Neural cell (in vitro differentiated cells): ENCODE measurements around the gene EFR3B. TPM values are rescaled to one million over a fixed set of nuclear protein-coding genes. Genes with fewer than 3 reads are reported as not detected.

ENCODE experiments used
- H2AFZ ChIP-seq: fragments of 200-600, 300-800 bp; sonication (generic), shearing (Covaris generic); 2 replicates; pipeline ENCODE4 v1.6.0; 2014; ENCODE audit warnings: low read depth, mild to moderate bottlenecking, antibody characterized with exemption, low read length, moderate library complexity
- H3F3A ChIP-seq: fragments of 200-600 bp; shearing (Covaris generic); 2 replicates; pipeline ENCODE4 v1.6.1; 2016; ENCODE audit warnings: mild to moderate bottlenecking, moderate library complexity, mixed read lengths, antibody characterized with exemption, low read length; ENCODE audit not compliant: insufficient read depth, poor library complexity, severe bottlenecking
- H3K27ac ChIP-seq: fragments of 200-600, 300-800 bp; sonication (generic), shearing (Covaris generic); 2 replicates; pipeline ENCODE4 v1.5.1; 2014; ENCODE audit warnings: mild to moderate bottlenecking, low read length, moderate library complexity
- H3K27me3 ChIP-seq: fragments of 300-800, 200-600 bp; sonication (generic), shearing (Covaris generic); 2 replicates; pipeline ENCODE4 v1.6.0; 2014; ENCODE audit warnings: mild to moderate bottlenecking, low read depth, low read length, moderate library complexity; ENCODE audit not compliant: insufficient read depth
- H3K36me3 ChIP-seq: fragments of 300-800, 200-600 bp; sonication (generic), shearing (Covaris generic); 2 replicates; pipeline ENCODE4 v1.5.1; 2014; ENCODE audit warnings: mild to moderate bottlenecking, antibody characterized with exemption, low read length, moderate library complexity; ENCODE audit not compliant: insufficient read depth
- H3K4me2 ChIP-seq: fragments of 300-800, 200-600 bp; sonication (generic), shearing (Covaris generic); 2 replicates; pipeline ENCODE4 v1.6.0; 2014; ENCODE audit warnings: mild to moderate bottlenecking, low read length
- H3K4me3 ChIP-seq: fragments of 300-800, 200-600 bp; sonication (generic), shearing (Covaris generic); 2 replicates; pipeline ENCODE4 v1.5.1; 2014; ENCODE audit warnings: mild to moderate bottlenecking, low read length, moderate library complexity
- H3K79me2 ChIP-seq: fragments of 200-600 bp; shearing (Covaris generic); replicated peaks from 2 replicates; pipeline ENCODE4 v1.6.0; 2014; ENCODE audit warnings: mild to moderate bottlenecking, low read length, moderate library complexity; ENCODE audit not compliant: insufficient read depth
- H3K9ac ChIP-seq: fragments of 300-800, 200-600 bp; sonication (generic), shearing (Covaris generic); 2 replicates; pipeline ENCODE4 v1.6.1; 2016; ENCODE audit warnings: mild to moderate bottlenecking, low read length, mixed read lengths
- H3K9me2 ChIP-seq: fragments of 200-600 bp; shearing (Covaris generic); 2 replicates; pipeline ENCODE4 v1.6.1; 2016; ENCODE audit warnings: mild to moderate bottlenecking, low read length, mixed read lengths; ENCODE audit not compliant: insufficient read depth
- H3K9me3 ChIP-seq: fragments of 200-600, 300-800 bp; sonication (generic), shearing (Covaris generic); 2 replicates; pipeline ENCODE4 v1.6.1; 2016; ENCODE audit warnings: mild to moderate bottlenecking, mixed run types, low read length, moderate library complexity, mixed read lengths
- H4K20me1 ChIP-seq: fragments of 200-600 bp; shearing (Covaris generic); 2 replicates; pipeline ENCODE4 v1.6.1; 2016; ENCODE audit warnings: mild to moderate bottlenecking, mixed run types; ENCODE audit not compliant: insufficient read depth
- EP300 ChIP-seq: fragments of 450-650 bp; conservative IDR thresholded peaks from 2 replicates; pipeline ENCODE4 v1.6.1; 2014; ENCODE audit warnings: antibody characterized with exemption, mild to moderate bottlenecking, moderate library complexity; ENCODE audit not compliant: poor library complexity, severe bottlenecking
- EZH2 ChIP-seq: fragments of 200-600, 300-800 bp; shearing (Covaris generic), sonication (generic); IDR thresholded peaks from 2 replicates; pipeline ENCODE4 v1.6.1; 2014; ENCODE audit warnings: antibody characterized with exemption, low read length, borderline replicate concordance, mild to moderate bottlenecking; ENCODE audit not compliant: insufficient read depth, poor library complexity, severe bottlenecking
- MXI1 ChIP-seq: fragments of 450-650 bp; conservative IDR thresholded peaks from 2 replicates; pipeline ENCODE4 v1.6.1; 2014; ENCODE audit warnings: antibody characterized with exemption, mild to moderate bottlenecking; ENCODE audit not compliant: poor library complexity, severe bottlenecking
- POLR2AphosphoS5 ChIP-seq: IDR thresholded peaks from 2 replicates; pipeline ENCODE4 v1.6.1; 2012
- RAD21 ChIP-seq: fragments of 450-650 bp; conservative IDR thresholded peaks from 2 replicates; pipeline ENCODE4 v1.6.1; 2014; ENCODE audit warnings: antibody characterized with exemption, mild to moderate bottlenecking, moderate library complexity
- SMC3 ChIP-seq: fragments of 450-650 bp; conservative IDR thresholded peaks from 2 replicates; pipeline ENCODE4 v1.6.1; 2014; ENCODE audit warnings: antibody characterized with exemption, mild to moderate bottlenecking, moderate library complexity; ENCODE audit not compliant: poor library complexity
- TAF1 ChIP-seq: IDR thresholded peaks from 2 replicates; pipeline ENCODE4 v1.6.1; 2012; ENCODE audit warnings: low read depth
- polyA plus RNA-seq: library from polyadenylated mRNA; depleted of rRNA; stranded (reverse); fragments of >200 nt; gene quantifications from 2 replicates; pipeline ENCODE4 v1.2.3, GENCODE V29; 2014
- TF ChIP-seq, protein P1 (sequence below): fragments of 450-650 bp; IDR thresholded peaks from 2 replicates; pipeline ENCODE4 v1.5.1; 2014; ENCODE audit warnings: antibody characterized with exemption, mild to moderate bottlenecking, moderate library complexity; ENCODE audit not compliant: poor library complexity, severe bottlenecking
- TF ChIP-seq, protein P2 (sequence below): IDR thresholded peaks from 2 replicates; pipeline ENCODE4 v1.6.1; 2012; ENCODE audit warnings: borderline replicate concordance

The EFR3B gene
- polyA plus RNA-seq, 1 donor from 2014 or later: 29.3 TPM

DNA sequence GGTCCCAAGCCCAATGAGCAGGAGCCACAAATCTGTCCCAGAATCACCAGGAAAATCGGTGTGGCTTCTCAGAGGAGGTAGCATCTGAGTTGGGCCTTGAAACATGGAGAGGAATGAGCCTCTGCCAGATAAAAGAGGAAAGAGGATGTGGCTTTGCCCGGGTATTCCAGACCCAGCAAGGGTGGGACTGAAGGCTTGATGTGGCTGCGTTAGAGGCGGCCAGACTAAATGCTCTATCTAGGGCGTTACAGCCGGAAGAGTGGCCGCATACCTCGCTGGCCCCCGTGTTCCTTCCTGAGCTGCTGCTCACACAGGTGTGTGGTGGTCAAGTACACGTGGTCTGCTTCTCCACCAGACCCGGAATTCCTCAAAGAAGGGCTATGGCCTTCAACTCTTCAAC lies 160.4 kb downstream of the EFR3B start:
- Histone ChIP-seq H3F3A (no peaks in the 10 kb centered on the region), H3K36me3 (no peaks in the 10 kb centered on the region), H3K9ac (no peak overlapping the region), H3K9me2 (no peaks in the 10 kb centered on the region), H2AFZ (no peak overlapping the region), H4K20me1 (no peaks in the 10 kb centered on the region), H3K4me2 (no peak overlapping the region), H3K4me3 (no peak overlapping the region), H3K9me3 (no peaks in the 10 kb centered on the region), H3K79me2 (no peaks in the 10 kb centered on the region), H3K27me3 (no peaks in the 10 kb centered on the region), H3K27ac (no peak overlapping the region)
- TF ChIP-seq, protein P1, sequence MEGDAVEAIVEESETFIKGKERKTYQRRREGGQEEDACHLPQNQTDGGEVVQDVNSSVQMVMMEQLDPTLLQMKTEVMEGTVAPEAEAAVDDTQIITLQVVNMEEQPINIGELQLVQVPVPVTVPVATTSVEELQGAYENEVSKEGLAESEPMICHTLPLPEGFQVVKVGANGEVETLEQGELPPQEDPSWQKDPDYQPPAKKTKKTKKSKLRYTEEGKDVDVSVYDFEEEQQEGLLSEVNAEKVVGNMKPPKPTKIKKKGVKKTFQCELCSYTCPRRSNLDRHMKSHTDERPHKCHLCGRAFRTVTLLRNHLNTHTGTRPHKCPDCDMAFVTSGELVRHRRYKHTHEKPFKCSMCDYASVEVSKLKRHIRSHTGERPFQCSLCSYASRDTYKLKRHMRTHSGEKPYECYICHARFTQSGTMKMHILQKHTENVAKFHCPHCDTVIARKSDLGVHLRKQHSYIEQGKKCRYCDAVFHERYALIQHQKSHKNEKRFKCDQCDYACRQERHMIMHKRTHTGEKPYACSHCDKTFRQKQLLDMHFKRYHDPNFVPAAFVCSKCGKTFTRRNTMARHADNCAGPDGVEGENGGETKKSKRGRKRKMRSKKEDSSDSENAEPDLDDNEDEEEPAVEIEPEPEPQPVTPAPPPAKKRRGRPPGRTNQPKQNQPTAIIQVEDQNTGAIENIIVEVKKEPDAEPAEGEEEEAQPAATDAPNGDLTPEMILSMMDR: no peak
- TF ChIP-seq EZH2: no peak
- no peak for TF ChIP-seq EP300
- TF ChIP-seq POLR2AphosphoS5: no peak
- no peak for TF ChIP-seq RAD21
- TF ChIP-seq, protein P2, sequence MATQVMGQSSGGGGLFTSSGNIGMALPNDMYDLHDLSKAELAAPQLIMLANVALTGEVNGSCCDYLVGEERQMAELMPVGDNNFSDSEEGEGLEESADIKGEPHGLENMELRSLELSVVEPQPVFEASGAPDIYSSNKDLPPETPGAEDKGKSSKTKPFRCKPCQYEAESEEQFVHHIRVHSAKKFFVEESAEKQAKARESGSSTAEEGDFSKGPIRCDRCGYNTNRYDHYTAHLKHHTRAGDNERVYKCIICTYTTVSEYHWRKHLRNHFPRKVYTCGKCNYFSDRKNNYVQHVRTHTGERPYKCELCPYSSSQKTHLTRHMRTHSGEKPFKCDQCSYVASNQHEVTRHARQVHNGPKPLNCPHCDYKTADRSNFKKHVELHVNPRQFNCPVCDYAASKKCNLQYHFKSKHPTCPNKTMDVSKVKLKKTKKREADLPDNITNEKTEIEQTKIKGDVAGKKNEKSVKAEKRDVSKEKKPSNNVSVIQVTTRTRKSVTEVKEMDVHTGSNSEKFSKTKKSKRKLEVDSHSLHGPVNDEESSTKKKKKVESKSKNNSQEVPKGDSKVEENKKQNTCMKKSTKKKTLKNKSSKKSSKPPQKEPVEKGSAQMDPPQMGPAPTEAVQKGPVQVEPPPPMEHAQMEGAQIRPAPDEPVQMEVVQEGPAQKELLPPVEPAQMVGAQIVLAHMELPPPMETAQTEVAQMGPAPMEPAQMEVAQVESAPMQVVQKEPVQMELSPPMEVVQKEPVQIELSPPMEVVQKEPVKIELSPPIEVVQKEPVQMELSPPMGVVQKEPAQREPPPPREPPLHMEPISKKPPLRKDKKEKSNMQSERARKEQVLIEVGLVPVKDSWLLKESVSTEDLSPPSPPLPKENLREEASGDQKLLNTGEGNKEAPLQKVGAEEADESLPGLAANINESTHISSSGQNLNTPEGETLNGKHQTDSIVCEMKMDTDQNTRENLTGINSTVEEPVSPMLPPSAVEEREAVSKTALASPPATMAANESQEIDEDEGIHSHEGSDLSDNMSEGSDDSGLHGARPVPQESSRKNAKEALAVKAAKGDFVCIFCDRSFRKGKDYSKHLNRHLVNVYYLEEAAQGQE: no peak
- no peak for TF ChIP-seq TAF1
- no peak for TF ChIP-seq SMC3
- TF ChIP-seq MXI1: no peak

DNA sequence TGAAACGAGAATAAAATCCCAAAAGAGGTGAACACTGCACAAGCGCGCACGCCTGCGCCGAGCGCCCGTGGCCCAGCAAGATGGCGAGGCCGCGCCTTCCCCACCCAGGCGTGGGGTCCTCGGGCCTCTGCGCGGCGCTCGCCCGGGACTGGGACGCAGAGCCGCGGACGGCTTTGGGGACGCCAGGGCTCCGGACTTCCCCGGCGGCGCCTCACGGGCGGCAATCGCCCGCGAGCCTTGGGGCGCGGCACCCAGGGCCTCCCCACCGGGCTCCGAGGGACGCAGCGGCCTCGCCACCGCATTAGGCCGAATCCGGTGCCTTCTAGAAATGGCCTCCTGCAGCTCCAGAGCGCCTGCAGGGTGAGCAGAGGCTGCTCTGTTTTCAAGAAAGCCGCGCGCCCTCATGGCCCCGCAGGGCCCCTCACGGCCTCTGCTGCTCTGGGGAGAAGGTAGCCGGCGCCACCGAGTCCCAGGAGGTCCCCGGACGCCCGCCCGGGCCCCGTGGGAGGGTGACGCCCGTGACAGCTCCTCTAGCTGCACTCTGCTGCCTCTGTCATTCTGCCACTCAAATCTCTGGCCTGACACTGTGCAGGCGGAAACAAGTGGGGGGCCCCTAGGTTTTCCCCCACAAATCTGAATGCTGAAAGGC lies 162.4 kb downstream of the EFR3B start:
- TF ChIP-seq MXI1 (no peak), SMC3 (no peak), EP300 (no peak), RAD21 (no peak), TAF1 (no peak), EZH2 (no peak), POLR2AphosphoS5 (no peak)
- TF ChIP-seq, protein P2: no peak
- TF ChIP-seq, protein P1: no peak
- Histone ChIP-seq H3K9me3 (no peaks in the 10 kb centered on the region), H2AFZ (no peak overlapping the region), H3K27me3 (no peaks in the 10 kb centered on the region), H3K27ac (no peak overlapping the region), H3K79me2 (no peaks in the 10 kb centered on the region), H3K9me2 (no peaks in the 10 kb centered on the region), H3K4me3 (no peak overlapping the region), H4K20me1 (no peaks in the 10 kb centered on the region), H3K36me3 (no peaks in the 10 kb centered on the region), H3F3A (no peaks in the 10 kb centered on the region), H3K9ac (no peak overlapping the region), H3K4me2 (no peak overlapping the region)
